SK-N-SH (cell line): ENCODE results near the gene SCYGR1. TPM values are rescaled to one million over a fixed set of nuclear protein-coding genes. Genes with fewer than 3 reads are reported as not detected.

Experiments
- CTCF ChIA-PET: fragments of 300-600, 350-600 bp; formaldehyde crosslinking; extraction: SDS; loops from one replicate; lab custom pipeline; 2021; lab: Yijun Ruan, JAX
- POLR2A ChIA-PET: fragments of 350-600 bp; sonication (Branson Sonifier 250); formaldehyde crosslinking; extraction: SDS; loops from one replicate; lab custom pipeline; 2020; ENCODE audit warnings: antibody characterized with exemption, inconsistent platforms; lab: Yijun Ruan, JAX
- DNase-seq: peaks from one replicate; pipeline ENCODE4 v3.0.0; 2012
- H2AFZ ChIP-seq: fragments of 200-600 bp; sonication (generic); 2 replicates; pipeline ENCODE4 v1.8.1; 2016; ENCODE audit warnings: antibody characterized with exemption, mild to moderate bottlenecking, low read depth
- H3F3A ChIP-seq: fragments of 200-600 bp; sonication (generic); replicated peaks from 2 replicates; pipeline ENCODE3; 2016; ENCODE audit warnings: antibody characterized with exemption, mild to moderate bottlenecking; ENCODE audit not compliant: insufficient read depth
- H3K27ac ChIP-seq, 2 experiments: fragments of 200-500 bp in 1 of 2; fragments of 200-600 bp in 1 of 2; sonication (Bioruptor generic) in 1 of 2; sonication (generic), shearing (Covaris generic) in 1 of 2; 2 replicates each; pipeline versions ENCODE4 v1.5.1 to v1.6.1; 2014 to 2016; ENCODE audit warnings: low read depth in 2 of 2, inconsistent platforms in 1 of 2, low read length in 1 of 2, mild to moderate bottlenecking in 1 of 2, mixed read lengths in 1 of 2
- H3K27me3 ChIP-seq: fragments of 200-600 bp; sonication (generic), shearing (Covaris generic); 2 replicates; pipeline ENCODE4 v1.6.1; 2016; ENCODE audit warnings: mixed run types; ENCODE audit not compliant: insufficient read depth
- H3K36me3 ChIP-seq, 2 experiments: fragments of 200-500 bp in 1 of 2; fragments of 200-600 bp in 1 of 2; sonication (Bioruptor generic) in 1 of 2; sonication (generic) in 1 of 2; replicated peaks in 1 of 2; 2 replicates each; pipeline versions ENCODE3 to v1.5.1; 2014 to 2016; ENCODE audit warnings: low read length in 1 of 2, mild to moderate bottlenecking in 1 of 2; ENCODE audit not compliant: insufficient read depth in 2 of 2, control insufficient read depth in 1 of 2
- H3K4me1 ChIP-seq, 2 experiments: fragments of 200-500 bp in 1 of 2; fragments of 200-600 bp in 1 of 2; sonication (Bioruptor generic) in 1 of 2; sonication (generic), shearing (Covaris generic) in 1 of 2; 2 replicates each; pipeline versions ENCODE4 v1.5.1 to v1.6.1; 2014 to 2016; ENCODE audit warnings: low read depth in 1 of 2, low read length in 1 of 2, mixed run types in 1 of 2; ENCODE audit not compliant: insufficient read depth in 2 of 2, control insufficient read depth in 1 of 2
- H3K4me2 ChIP-seq: fragments of 200-600 bp; sonication (generic), shearing (Covaris generic); 2 replicates; pipeline ENCODE4 v1.6.1; 2017; ENCODE audit warnings: mixed run types
- H3K4me3 ChIP-seq, 2 experiments: fragments of 200-500 bp in 1 of 2; fragments of 200-600 bp in 1 of 2; sonication (Bioruptor generic) in 1 of 2; sonication (generic), shearing (Covaris generic) in 1 of 2; 2 replicates each; pipeline versions ENCODE4 v1.5.1 to v1.8.1; 2014 to 2016; ENCODE audit warnings: low read depth in 2 of 2, inconsistent platforms in 1 of 2, low read length in 1 of 2, mild to moderate bottlenecking in 1 of 2, mixed read lengths in 1 of 2, moderate library complexity in 1 of 2
- H3K79me2 ChIP-seq: fragments of 200-600 bp; sonication (generic); 2 replicates; pipeline ENCODE4 v1.8.1; 2017; ENCODE audit warnings: mild to moderate bottlenecking; ENCODE audit not compliant: insufficient read depth
- H3K9ac ChIP-seq: fragments of 200-600 bp; sonication (generic); 2 replicates; pipeline ENCODE4 v1.6.1; 2017; ENCODE audit warnings: mixed run types
- H3K9me2 ChIP-seq: fragments of 200-600 bp; sonication (generic); 2 replicates; pipeline ENCODE4 v1.6.1; 2017; ENCODE audit warnings: mixed run types
- H3K9me3 ChIP-seq: fragments of 200-600 bp; sonication (generic); 2 replicates; pipeline ENCODE4 v1.6.1; 2017; ENCODE audit warnings: mixed run types, mild to moderate bottlenecking, moderate library complexity
- H4K20me1 ChIP-seq: fragments of 200-600 bp; sonication (generic); 2 replicates; pipeline ENCODE4 v1.6.1; 2017; ENCODE audit warnings: mild to moderate bottlenecking, mixed run types; ENCODE audit not compliant: insufficient read depth
- ELF1 ChIP-seq: IDR thresholded peaks from 2 replicates; pipeline ENCODE4 v1.4.0; 2012
- EP300 ChIP-seq, 2 experiments: IDR thresholded peaks; 2 replicates each; pipeline versions ENCODE4 v1.4.0 to v1.6.1; 2012; ENCODE audit warnings: borderline replicate concordance in 1 of 2, low read depth in 1 of 2, low read length in 1 of 2
- EZH2phosphoT487 ChIP-seq: fragments of 200-600 bp; sonication (generic); IDR thresholded peaks from 2 replicates; pipeline ENCODE4 v1.6.1; 2017; ENCODE audit warnings: low read depth, mixed run types, mild to moderate bottlenecking, antibody characterized with exemption, moderate library complexity, borderline replicate concordance
- GABPA ChIP-seq: IDR thresholded peaks from 2 replicates; pipeline ENCODE4 v1.4.0; 2012; ENCODE audit warnings: low read depth, mild to moderate bottlenecking
- GATA2 ChIP-seq: sonication (generic); formaldehyde crosslinking; IDR thresholded peaks from 2 replicates; pipeline ENCODE4 v1.5.0; 2020; ENCODE audit warnings: mild to moderate bottlenecking, missing genetic modification reagents
- MEF2A ChIP-seq: IDR thresholded peaks from 2 replicates; pipeline ENCODE4 v1.4.0; 2012; ENCODE audit warnings: low read depth, borderline replicate concordance
- NRF1 ChIP-seq: IDR thresholded peaks from 2 replicates; pipeline ENCODE4 v1.6.1; 2012; ENCODE audit warnings: low read depth, mild to moderate bottlenecking, low read length
- POLR2AphosphoS5 ChIP-seq: IDR thresholded peaks from 2 replicates; pipeline ENCODE4 v1.6.1; 2012; ENCODE audit warnings: low read depth, low read length
- RAD21 ChIP-seq: IDR thresholded peaks from 2 replicates; pipeline ENCODE4 v1.6.1; 2012; ENCODE audit warnings: mild to moderate bottlenecking, low read length
- WGBS: methylation state at CpG from one replicate; pipeline ENCODE4 v1.1.6; 2017; ENCODE audit warnings: low lambda C conversion rate; 5-methylcytosine and 5-hydroxymethylcytosine counted together
- polyA plus RNA-seq, 3 experiments: library from polyadenylated mRNA; depleted of rRNA; stranded (reverse); fragments of >200 nt; gene quantifications; 2 replicates each; pipeline ENCODE4 v1.2.3, GENCODE V29; 2012
- TF ChIP-seq, protein P1 (sequence below): fragments of 150-350 bp; IDR thresholded peaks from 2 replicates; pipeline ENCODE4 v1.6.1; 2017; ENCODE audit warnings: antibody characterized with exemption, low read length, low read depth, borderline replicate concordance
- TF ChIP-seq, protein P2 (sequence below): fragments of 200-600 bp; sonication (generic); IDR thresholded peaks from 2 replicates; pipeline ENCODE4 v1.6.1; 2017; ENCODE audit warnings: antibody characterized with exemption, mild to moderate bottlenecking, moderate library complexity
- TF ChIP-seq, protein P3 (sequence below): IDR thresholded peaks from 2 replicates; pipeline ENCODE4 v1.4.0; 2012; ENCODE audit warnings: low read depth, borderline replicate concordance
- TF ChIP-seq, protein P4 (sequence below): IDR thresholded peaks from 2 replicates; pipeline ENCODE4 v1.6.1; 2012; ENCODE audit warnings: mild to moderate bottlenecking, low read depth, low read length, moderate library complexity

SCYGR1 gene
- polyA plus RNA-seq, 1 of the 3 experiments (the other 2 are of a cell fraction): not detected

DNA sequence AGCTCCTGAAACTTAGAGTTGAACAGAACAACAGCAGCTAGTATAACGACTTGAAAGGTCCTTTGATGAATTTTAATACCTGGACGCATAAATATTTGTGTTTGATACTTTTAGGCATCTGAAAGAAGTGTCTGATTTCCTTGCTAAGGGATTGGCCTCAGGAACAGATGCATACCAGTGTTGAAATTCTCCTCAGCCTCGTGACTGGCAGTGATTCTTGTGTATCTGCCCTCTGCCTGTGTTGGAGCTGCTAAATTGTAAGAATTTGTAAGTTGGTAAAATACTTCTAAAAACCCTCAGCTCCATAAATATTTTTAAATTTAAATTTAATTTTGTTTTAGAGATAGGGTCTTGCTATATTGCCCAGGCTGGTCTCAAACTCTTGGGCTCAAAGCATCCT, 22.4 kb upstream of the SCYGR1 start:
- H3K36me3 ChIP-seq: no peaks in the 10 kb centered on the region
- no peaks in the 10 kb centered on the region for H3K79me2 ChIP-seq
- no peak overlapping the region for H2AFZ ChIP-seq
- H3K9me2 ChIP-seq: no peaks in the 10 kb centered on the region
- no peaks in the 10 kb centered on the region for H3K9me3 ChIP-seq
- H3K27ac ChIP-seq: no peak overlapping the region
- peaks cover 10% of the 10 kb centered on the region for H3F3A ChIP-seq
- no peak overlapping the region for H3K9ac ChIP-seq
- no peaks in the 10 kb centered on the region for H3K27me3 ChIP-seq
- peaks cover 5 to 35% of the 10 kb centered on the region in 2 experiments; a peak in 2 of 4 replicates for H3K4me1 ChIP-seq
- TF ChIP-seq GABPA: no peak
- TF ChIP-seq, protein P1, sequence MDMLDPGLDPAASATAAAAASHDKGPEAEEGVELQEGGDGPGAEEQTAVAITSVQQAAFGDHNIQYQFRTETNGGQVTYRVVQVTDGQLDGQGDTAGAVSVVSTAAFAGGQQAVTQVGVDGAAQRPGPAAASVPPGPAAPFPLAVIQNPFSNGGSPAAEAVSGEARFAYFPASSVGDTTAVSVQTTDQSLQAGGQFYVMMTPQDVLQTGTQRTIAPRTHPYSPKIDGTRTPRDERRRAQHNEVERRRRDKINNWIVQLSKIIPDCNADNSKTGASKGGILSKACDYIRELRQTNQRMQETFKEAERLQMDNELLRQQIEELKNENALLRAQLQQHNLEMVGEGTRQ: no peak
- no peak for TF ChIP-seq GATA2
- TF ChIP-seq ELF1: no peak
- no peak for TF ChIP-seq NRF1
- TF ChIP-seq, protein P2, sequence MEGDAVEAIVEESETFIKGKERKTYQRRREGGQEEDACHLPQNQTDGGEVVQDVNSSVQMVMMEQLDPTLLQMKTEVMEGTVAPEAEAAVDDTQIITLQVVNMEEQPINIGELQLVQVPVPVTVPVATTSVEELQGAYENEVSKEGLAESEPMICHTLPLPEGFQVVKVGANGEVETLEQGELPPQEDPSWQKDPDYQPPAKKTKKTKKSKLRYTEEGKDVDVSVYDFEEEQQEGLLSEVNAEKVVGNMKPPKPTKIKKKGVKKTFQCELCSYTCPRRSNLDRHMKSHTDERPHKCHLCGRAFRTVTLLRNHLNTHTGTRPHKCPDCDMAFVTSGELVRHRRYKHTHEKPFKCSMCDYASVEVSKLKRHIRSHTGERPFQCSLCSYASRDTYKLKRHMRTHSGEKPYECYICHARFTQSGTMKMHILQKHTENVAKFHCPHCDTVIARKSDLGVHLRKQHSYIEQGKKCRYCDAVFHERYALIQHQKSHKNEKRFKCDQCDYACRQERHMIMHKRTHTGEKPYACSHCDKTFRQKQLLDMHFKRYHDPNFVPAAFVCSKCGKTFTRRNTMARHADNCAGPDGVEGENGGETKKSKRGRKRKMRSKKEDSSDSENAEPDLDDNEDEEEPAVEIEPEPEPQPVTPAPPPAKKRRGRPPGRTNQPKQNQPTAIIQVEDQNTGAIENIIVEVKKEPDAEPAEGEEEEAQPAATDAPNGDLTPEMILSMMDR: no peak
- TF ChIP-seq RAD21: no peak
- TF ChIP-seq, protein P3, sequence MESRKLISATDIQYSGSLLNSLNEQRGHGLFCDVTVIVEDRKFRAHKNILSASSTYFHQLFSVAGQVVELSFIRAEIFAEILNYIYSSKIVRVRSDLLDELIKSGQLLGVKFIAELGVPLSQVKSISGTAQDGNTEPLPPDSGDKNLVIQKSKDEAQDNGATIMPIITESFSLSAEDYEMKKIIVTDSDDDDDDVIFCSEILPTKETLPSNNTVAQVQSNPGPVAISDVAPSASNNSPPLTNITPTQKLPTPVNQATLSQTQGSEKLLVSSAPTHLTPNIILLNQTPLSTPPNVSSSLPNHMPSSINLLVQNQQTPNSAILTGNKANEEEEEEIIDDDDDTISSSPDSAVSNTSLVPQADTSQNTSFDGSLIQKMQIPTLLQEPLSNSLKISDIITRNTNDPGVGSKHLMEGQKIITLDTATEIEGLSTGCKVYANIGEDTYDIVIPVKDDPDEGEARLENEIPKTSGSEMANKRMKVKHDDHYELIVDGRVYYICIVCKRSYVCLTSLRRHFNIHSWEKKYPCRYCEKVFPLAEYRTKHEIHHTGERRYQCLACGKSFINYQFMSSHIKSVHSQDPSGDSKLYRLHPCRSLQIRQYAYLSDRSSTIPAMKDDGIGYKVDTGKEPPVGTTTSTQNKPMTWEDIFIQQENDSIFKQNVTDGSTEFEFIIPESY: no peak
- TF ChIP-seq MEF2A: no peak
- TF ChIP-seq POLR2AphosphoS5: no peak
- TF ChIP-seq EP300 (IDR thresholded peaks at IDR 0.05; ENCODE audit: borderline replicate concordance in 1 of 2, low read depth in 1 of 2, low read length in 1 of 2): no peak
- TF ChIP-seq, protein P4, sequence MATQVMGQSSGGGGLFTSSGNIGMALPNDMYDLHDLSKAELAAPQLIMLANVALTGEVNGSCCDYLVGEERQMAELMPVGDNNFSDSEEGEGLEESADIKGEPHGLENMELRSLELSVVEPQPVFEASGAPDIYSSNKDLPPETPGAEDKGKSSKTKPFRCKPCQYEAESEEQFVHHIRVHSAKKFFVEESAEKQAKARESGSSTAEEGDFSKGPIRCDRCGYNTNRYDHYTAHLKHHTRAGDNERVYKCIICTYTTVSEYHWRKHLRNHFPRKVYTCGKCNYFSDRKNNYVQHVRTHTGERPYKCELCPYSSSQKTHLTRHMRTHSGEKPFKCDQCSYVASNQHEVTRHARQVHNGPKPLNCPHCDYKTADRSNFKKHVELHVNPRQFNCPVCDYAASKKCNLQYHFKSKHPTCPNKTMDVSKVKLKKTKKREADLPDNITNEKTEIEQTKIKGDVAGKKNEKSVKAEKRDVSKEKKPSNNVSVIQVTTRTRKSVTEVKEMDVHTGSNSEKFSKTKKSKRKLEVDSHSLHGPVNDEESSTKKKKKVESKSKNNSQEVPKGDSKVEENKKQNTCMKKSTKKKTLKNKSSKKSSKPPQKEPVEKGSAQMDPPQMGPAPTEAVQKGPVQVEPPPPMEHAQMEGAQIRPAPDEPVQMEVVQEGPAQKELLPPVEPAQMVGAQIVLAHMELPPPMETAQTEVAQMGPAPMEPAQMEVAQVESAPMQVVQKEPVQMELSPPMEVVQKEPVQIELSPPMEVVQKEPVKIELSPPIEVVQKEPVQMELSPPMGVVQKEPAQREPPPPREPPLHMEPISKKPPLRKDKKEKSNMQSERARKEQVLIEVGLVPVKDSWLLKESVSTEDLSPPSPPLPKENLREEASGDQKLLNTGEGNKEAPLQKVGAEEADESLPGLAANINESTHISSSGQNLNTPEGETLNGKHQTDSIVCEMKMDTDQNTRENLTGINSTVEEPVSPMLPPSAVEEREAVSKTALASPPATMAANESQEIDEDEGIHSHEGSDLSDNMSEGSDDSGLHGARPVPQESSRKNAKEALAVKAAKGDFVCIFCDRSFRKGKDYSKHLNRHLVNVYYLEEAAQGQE: no peak
- no peak for TF ChIP-seq EZH2phosphoT487
- ChIA-PET POLR2A (no interaction called here), CTCF (interaction anchor here (0.8 to 1.2 kb wide), 3 partner anchors 16 to 356 kb away, joined by 3 read pairs; no protein-coding TSS in a partner anchor)
- no peak for DNase-seq
- no peak overlapping the region for H3K4me3 ChIP-seq
- 87% methylated on average over 3 of the region's 3 CpGs for WGBS
- H4K20me1 ChIP-seq: no peaks in the 10 kb centered on the region
- no peak overlapping the region for H3K4me2 ChIP-seq
